Measurements from ENCODE around the gene GNAO1.

- TF ChIP-seq CTCF (IDR thresholded peaks at IDR 0.05) (no peak), POLR2AphosphoS5 (IDR thresholded peaks at IDR 0.05) (no peak)
These were observed 160.2 kb downstream of the GNAO1 start for GRCh38 chr16:56351481-56351880.
